SW480 (cell line): ENCODE results near the gene GRIK4.

Source experiments
- DNase-seq: peaks from one replicate; pipeline ENCODE4 v3.0.0-alpha.2; 2016; ENCODE audit warnings: low spot score

GRIK4 gene

GRCh38 chr11:120635136-120635810 lies 123.7 kb downstream of the GRIK4 start:
- no peak for DNase-seq

DNA sequence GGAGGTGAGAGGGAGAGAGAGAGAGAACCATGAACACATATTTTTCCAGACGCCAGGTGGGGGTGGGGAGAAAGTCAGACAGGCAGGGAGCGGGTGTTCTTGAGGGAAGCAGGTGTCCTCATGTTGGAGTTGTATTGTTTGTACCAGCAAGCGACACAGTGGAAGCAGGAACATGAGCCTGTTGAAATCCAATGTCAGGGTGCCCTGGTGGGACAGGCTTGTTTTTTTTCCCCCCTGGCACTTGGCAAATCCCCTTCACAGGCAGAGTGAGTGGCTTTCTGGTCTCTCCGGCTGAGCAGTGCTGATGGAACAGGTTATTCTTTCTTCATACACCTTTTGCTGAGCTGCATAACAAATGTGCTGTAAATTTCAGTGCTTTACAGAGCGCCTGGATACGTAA lies 125.6 kb downstream of the GRIK4 start:
- DNase-seq: no peak

GRCh38 chr11:120642196-120642894 lies 130.8 kb downstream of the GRIK4 start:
- DNase-seq: no peak

- no peak for DNase-seq
These were observed 131.7 kb downstream of the GRIK4 start for GRCh38 chr11:120643284-120643683.

GRCh38 chr11:120645639-120646038 lies 134.1 kb downstream of the GRIK4 start:
- DNase-seq: no peak

- DNase-seq: no peak
These were observed 134.7 kb downstream of the GRIK4 start for GRCh38 chr11:120646206-120646605.

- no peak for DNase-seq
These were observed 136.1 kb downstream of the GRIK4 start for GRCh38 chr11:120647681-120648080.

DNA sequence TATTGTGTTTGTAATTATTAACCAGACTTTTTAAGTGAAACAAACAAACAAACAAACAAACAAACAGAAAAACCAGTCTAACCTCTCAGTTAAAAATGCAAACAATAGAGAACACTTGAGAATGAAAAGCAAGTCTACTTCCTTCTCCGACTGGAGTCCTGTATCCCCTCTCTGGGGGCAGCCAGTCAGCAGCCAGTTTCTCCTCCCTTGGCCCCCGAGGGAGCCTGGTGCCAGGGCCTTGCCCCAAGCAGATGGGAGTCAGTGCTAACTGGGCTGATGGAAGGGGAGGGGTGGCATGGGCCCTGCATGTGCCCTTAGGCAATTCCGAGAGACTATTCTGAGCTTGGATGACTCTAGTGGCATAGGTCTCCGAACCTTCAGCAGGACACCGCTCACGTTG lies 137.2 kb downstream of the GRIK4 start:
- DNase-seq: no peak

DNA sequence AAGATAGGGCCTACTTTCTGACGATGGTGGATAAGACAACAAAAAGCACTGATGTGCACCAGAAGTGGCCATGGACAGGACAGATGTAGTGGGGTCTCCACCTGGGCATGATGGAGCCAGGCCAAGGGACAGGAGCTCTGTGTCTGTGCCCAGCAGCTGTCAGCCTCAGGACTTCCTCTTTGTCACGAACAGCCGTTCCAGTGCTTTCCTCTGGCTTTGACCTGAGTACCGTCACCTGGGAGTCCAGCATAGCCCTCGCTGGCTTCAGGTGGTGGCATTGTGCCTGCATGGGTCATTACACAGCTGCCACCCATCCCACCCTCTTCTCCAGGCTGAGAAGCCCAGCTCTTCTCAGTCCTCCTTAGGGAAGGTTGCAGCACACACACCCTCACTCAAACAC lies 137.8 kb downstream of the GRIK4 start:
- no peak for DNase-seq

DNA sequence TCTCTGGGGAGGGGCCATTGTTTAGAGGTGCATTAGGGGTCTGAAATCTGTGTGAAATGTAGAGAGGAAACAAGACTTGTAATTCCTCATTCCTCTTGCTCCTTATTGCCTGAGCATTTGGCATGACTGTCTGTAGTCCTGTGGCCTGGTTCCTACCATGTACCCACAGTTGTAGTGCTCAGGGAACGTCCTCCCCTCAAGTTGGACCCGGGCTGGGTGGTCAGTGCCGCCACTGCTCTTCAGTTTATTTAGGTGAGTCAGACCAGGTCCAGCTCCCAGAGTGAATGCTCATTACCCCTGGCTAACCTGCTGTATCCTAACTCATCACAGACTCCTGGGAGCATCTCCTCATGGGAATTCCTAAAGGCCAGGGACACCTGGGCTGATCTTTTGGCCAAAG lies 139.8 kb downstream of the GRIK4 start:
- no peak for DNase-seq

GRCh38 chr11:120651836-120652235 lies 140.3 kb downstream of the GRIK4 start:
- DNase-seq: no peak

- DNase-seq: no peak
These were observed 141.3 kb downstream of the GRIK4 start for GRCh38 chr11:120652705-120653335.

DNA sequence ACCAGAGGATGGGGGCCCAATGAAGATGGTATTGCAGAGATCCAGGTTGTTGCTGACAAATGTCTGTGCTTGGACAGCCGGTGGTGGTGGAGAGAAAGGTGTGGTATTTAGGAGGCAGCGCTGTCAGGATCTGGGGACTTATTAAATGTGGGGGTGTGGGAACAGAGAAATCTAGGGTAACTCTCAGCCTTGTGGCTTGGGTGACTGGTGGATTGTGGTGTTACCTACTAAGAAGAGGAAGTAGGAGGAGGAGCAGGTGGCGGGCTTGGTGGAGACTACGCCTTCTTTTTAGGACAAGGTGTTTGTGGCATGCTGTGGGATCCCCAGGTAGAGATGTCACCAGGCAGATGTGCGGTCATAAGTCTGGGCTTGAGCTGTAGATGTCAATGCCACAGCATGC lies 144.0 kb downstream of the GRIK4 start:
- no peak for DNase-seq

- DNase-seq: no peak
These were observed 145.9 kb downstream of the GRIK4 start for GRCh38 chr11:120657306-120658070.

- DNase-seq: no peak
These were observed 146.5 kb downstream of the GRIK4 start for GRCh38 chr11:120658071-120658423.

GRCh38 chr11:120659076-120659475 lies 147.5 kb downstream of the GRIK4 start:
- DNase-seq: no peak

DNA sequence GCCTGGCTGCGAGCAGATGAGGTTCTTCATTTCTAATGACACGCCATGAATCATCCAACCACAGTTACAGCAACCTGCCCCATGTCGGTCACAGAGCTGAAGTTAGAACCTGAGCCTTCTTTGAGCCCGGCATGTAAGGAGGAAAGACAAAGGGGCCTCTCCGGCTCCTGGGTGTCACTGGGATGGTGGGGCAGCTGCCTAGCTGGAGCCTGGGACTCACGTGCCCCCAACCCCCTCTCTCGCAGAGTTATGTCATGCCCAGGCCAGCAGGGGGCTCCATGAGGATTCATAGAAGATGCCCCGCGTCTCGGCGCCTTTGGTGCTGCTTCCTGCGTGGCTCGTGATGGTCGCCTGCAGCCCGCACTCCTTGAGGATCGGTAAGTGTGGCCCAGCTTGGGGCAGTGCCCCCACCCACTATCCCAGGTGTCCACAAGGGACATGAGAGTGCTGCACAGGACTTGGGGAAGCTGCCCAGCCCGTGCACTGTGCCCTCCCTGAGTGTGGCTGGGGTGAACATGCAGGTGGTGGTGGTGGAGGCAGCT lies 148.5 kb downstream of the GRIK4 start:
- DNase-seq: peak; percentile 23

GRCh38 chr11:120662071-120662676 lies 150.6 kb downstream of the GRIK4 start:
- no peak for DNase-seq

DNA sequence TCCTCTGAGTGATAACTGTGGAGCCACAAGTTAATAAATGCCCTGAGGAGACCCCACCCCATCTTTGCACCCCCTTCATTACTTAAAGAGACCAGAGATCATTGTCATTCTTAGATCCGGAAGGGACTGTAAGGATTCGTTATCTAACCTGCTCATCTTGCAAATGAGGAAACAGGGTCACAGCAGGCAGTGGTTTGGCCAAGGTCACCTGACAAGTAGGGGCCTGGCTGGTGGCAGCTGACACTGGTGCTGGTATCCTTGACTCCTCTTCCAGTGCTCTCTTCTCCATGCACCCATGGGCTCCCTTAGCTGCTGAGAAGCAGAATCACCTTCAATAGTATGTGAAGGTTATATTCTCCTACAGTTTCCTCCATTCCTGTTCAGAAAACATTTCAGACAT lies 151.6 kb downstream of the GRIK4 start:
- DNase-seq: no peak

GRCh38 chr11:120666121-120666639 lies 154.6 kb downstream of the GRIK4 start:
- no peak for DNase-seq

GRCh38 chr11:120667281-120667680 lies 155.7 kb downstream of the GRIK4 start:
- DNase-seq: peak; percentile 54

GRCh38 chr11:120667934-120668333 lies 156.4 kb downstream of the GRIK4 start:
- no peak for DNase-seq
